SIG-M5 (cell line): ENCODE results near the gene CD93.

Source experiments
- DNase-seq: peaks from one replicate; lab custom pipeline; 2025; lab: John Stamatoyannopoulos, UW

The CD93 gene

GRCh38 chr20:23060629-23061028, 25.5 kb downstream of the CD93 start:
- no peak for DNase-seq

DNA sequence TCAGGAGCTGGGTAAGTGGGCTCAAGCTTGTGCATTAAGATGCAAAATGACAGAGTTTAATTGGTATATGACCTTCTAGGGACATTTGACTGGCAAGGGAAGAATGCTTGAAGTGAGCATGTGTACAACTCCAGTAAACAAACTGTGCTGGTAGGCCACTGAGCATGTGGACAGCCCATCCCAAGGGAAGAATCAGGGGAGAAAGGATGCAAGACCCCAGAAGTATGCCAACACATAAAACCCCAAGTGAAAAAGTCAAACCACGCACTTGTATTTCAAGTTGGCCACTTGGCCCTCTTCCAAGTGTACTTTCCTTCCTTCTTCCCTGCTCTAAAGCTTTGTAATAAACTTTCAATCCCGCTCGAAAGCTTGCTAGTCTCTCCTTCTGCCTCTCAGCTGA, 26.3 kb downstream of the CD93 start:
- no peak for DNase-seq

- DNase-seq, result no peak
These were observed 27.1 kb downstream of the CD93 start for GRCh38 chr20:23059001-23059400.

DNA sequence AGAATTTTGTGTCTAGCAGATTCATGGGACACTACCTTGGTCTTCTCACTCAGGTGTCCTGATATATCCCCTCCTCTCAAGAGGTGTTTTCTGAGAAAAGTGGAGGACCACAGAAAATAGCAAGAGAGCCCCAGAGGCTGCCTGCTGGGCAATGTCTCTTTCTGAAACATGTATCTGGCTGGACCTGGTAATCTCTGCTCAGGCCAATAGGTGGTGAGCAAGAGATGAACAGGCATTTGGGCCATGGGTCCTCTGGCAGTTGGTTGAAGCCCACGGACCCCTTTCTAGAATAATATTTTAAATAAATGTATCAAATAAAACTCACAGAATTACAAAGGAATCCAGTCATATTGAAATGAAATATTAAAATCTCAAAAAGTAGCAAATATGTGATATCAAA, 27.9 kb downstream of the CD93 start:
- DNase-seq, result no peak

- no peak for DNase-seq
These were observed 33.2 kb downstream of the CD93 start for GRCh38 chr20:23052904-23053303.

DNA sequence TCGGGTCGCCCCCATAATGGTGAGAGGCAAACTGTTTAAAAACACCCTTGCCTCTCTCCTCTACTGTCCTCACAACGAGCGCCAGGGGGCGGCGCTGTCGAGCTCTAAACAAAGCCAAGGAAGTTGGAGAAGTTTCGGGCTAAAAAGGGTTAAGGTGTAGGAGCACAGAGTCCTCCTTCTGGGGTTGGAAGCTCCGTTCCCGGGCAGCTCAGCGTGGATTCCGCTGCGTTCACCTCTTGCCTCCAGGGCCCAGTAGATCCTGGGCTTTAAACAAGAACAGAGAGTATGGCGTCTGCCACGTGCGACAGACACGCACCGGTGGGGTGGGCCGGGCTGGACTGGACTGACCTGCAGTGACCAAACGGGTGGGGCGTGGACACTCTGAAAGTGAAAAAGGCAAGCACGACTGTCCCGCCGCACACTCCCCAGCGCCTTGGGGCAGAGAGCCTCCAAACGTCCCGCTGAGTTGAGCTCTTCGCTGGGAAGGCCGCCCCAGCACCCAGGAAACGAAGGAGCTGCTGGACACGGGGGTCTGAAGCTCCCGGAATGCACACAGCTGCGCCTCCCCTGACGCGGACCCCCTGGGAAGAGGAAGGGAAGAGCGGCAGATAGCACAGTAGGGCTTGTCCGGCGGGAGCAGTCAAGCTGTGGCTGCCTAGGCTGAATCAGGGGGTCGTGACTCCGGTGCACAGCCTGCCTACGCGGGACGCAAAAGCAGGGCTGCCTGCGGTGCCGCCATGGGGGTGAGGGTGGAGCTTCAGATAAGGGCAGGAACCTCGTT, 35.1 kb downstream of the CD93 start:
- peak; percentile 8 for DNase-seq

DNA sequence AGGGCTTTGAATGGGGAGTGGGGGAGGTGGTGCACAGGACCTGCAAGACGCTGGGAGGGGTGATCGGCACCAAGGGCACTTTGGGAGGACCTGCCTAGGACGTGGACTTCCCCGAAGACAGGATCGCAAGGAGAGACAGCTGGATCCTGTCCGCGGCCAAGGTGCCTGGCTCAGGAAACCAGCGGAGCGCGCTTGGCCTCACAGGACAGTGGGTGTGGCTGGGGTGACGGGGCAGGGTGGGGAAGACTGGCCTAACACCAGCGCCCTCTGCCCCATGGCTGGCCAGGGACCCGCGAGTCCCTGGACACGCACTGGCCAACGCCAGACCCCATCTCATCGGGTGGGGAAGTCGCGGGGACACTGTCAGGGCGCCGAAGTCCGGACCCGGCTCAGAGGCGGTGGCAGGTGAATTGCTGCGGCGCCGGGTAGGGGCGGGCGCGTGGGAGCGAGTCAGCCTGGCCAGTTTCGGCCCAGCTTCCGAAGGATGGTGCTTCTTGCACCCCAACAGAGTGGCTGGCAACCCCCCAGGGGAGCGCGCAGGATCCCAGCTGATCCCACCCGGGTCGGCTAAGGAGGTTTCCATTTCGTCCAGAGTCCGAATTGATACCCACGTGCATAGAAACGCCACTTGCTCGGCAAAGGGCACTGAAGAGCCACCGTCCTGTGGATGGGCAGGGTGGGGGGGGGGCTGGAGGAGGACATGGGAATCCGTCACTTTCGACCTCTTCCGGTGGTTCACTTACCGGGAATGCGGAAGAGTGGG, 35.9 kb downstream of the CD93 start:
- DNase-seq, result no peak

GRCh38 chr20:23049201-23050075, 36.7 kb downstream of the CD93 start, which contains the start of gene THBD:
Gene THBD, minus strand, starts transcription at chr20:23049672. Its CDS starts 168 bp downstream, at chr20:23049504.
- DNase-seq, result no peak

- DNase-seq, result no peak
These were observed 37.6 kb downstream of the CD93 start for GRCh38 chr20:23048283-23049200.

- DNase-seq, result no peak
These were observed 38.3 kb downstream of the CD93 start for GRCh38 chr20:23047738-23048214.

- no peak for DNase-seq
These were observed 39.0 kb downstream of the CD93 start for GRCh38 chr20:23047001-23047737.

DNA sequence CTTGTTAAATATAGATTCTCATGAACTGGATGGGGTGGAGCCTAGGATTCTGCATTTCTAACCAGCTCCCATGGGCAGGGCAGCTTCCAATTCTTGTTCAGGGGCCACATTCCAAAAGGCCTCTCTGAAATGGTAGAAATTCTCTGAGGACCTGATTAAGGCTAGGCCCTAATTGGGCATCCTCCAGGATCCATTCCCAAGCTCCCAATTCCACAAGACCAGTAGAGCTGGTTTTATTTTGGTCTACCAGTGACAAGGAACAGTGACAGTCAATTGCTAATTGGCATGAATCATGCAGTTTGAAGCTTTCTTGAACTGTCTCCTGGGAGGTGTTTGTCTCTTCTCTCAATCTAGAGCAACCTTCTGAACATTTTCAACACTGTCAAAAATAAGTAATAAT, 39.7 kb downstream of the CD93 start:
- no peak for DNase-seq

GRCh38 chr20:23043376-23043775, 42.7 kb downstream of the CD93 start:
- DNase-seq, result no peak

DNA sequence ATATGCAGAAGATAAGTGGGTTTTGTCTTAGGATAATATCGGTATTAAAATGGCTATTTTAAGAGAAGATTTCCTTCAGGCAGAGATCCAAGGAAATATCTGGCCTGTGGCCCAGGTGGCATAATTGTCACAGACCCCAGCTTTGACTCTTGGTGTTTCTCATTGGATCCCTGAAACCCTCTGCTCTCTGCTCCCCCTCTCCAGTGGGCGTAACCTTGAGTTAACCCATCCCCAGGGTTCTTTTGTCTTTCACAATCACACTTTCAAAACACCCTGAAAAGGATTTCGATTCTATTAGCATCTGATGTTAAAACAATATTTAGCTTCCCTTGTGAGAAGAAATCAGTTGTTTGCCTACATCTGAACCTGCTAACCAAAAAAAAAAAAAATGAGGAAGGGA, 43.9 kb downstream of the CD93 start:
- DNase-seq, result no peak

- DNase-seq, result no peak
These were observed 46.1 kb downstream of the CD93 start for GRCh38 chr20:23039885-23040508.

GRCh38 chr20:23039136-23039875, 46.8 kb downstream of the CD93 start:
- no peak for DNase-seq

DNA sequence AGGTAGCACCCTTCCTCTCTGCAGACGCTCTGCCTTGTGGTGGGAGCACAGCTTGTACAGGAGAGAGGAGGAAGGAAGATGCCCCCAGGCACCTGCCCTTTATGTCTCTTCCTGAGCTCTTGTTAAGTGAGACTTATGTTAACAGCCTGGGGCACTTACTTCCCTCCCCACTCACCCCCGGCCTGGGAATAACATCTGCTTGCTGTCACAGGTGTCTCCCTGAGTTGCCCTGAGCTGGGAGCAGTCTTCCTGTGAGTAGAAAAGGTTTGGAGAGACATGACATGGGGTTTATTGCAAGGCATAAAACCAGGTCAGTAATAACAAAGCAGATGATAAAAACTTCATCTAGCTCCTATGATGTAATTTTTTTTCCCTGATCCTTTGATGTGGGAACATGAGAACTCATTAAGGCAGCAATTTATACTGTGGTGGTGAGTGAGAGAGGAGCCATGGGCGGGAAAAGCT, 49.1 kb downstream of the CD93 start:
- no peak for DNase-seq

- DNase-seq, result no peak
These were observed 49.8 kb downstream of the CD93 start for GRCh38 chr20:23036371-23036770.

DNA sequence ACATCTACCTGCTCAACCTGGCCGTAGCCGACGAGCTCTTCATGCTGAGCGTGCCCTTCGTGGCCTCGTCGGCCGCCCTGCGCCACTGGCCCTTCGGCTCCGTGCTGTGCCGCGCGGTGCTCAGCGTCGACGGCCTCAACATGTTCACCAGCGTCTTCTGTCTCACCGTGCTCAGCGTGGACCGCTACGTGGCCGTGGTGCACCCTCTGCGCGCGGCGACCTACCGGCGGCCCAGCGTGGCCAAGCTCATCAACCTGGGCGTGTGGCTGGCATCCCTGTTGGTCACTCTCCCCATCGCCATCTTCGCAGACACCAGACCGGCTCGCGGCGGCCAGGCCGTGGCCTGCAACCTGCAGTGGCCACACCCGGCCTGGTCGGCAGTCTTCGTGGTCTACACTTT, 50.4 kb downstream of the CD93 start:
- no peak for DNase-seq
